K562 (cell line): ENCODE data around the gene ATP6V0E2.

Experiments used
- EP300 ChIP-seq: IDR thresholded peaks from 2 replicates; pipeline ENCODE4 v1.6.1; 2012; ENCODE audit warnings: low read length, improper control_type of control experiment
- NELFE ChIP-seq: IDR thresholded peaks from 2 replicates; pipeline ENCODE4 v1.6.1; 2011; ENCODE audit warnings: mild to moderate bottlenecking; ENCODE audit not compliant: insufficient read depth, insufficient read length
- POLR2AphosphoS5 ChIP-seq: IDR thresholded peaks from 2 replicates; pipeline ENCODE4 v1.6.1; 2011; ENCODE audit warnings: mild to moderate bottlenecking, low read depth, low read length, moderate library complexity; ENCODE audit not compliant: control insufficient read depth, insufficient read depth
- POU5F1 ChIP-seq: fragments of 150-350 bp; IDR thresholded peaks from 2 replicates; pipeline ENCODE4 v1.6.1; 2014; ENCODE audit warnings: borderline replicate concordance, low read length, low read depth, mild to moderate bottlenecking; ENCODE audit not compliant: partially characterized antibody
- SMAD2 ChIP-seq: fragments of 150-350 bp; IDR thresholded peaks from 2 replicates; pipeline ENCODE4 v1.6.1; 2014; ENCODE audit warnings: low read depth, mild to moderate bottlenecking, low read length
- ZNF707 ChIP-seq: fragments of 250-450 bp; sonication (Bioruptor Pico); conservative IDR thresholded peaks from 2 replicates; pipeline ENCODE4 v1.8.0; 2022; ENCODE audit warnings: inconsistent platforms, mild to moderate bottlenecking, moderate library complexity
- TF ChIP-seq, protein P1 (sequence below), 3 experiments: IDR thresholded peaks in 2 of 3; conservative IDR thresholded peaks in 1 of 3; 2 replicates each; pipeline ENCODE4 v1.5.1; 2011 to 2012; ENCODE audit warnings: low read length in 3 of 3, mild to moderate bottlenecking in 3 of 3, control low read depth in 2 of 3, improper control_type of control experiment in 1 of 3, inconsistent platforms in 1 of 3, low read depth in 1 of 3, mixed read lengths in 1 of 3, moderate library complexity in 1 of 3; ENCODE audit not compliant: insufficient read depth in 2 of 3
- TF ChIP-seq, protein P2 (sequence below): sonication (generic); formaldehyde crosslinking; IDR thresholded peaks from 2 replicates; pipeline ENCODE4 v1.8.0; 2023; ENCODE audit warnings: mild to moderate bottlenecking, missing genetic modification reagents
- TF ChIP-seq, protein P3 (sequence below): sonication (generic); formaldehyde crosslinking; IDR thresholded peaks from 2 replicates; pipeline ENCODE4 v1.9.0; 2022; ENCODE audit warnings: mild to moderate bottlenecking, missing genetic modification reagents
- TF ChIP-seq, protein P4 (sequence below): IDR thresholded peaks from 2 replicates; pipeline ENCODE4 v1.6.1; 2014; ENCODE audit warnings: antibody characterized with exemption

DNA sequence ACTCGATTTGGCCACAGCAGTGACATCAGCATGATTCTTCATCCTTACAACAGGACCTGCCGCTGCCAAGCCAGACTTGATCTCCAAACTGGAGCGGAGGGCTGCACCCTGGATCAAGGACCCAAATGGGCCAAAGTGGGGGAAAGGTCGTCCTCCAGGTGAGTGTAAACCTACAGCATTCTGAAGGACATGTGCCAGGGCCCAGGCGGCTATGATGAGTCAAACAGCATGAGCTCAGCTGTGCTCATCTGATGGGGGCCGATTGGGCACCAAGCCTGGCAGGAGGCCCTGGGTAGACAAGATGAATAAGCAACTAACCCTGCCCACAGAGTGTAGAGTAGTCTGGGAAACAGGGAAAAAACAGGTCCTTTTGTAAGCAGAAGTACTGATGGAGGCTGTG, 14.4 kb upstream of the ATP6V0E2 start:
- TF ChIP-seq NELFE = no peak
- TF ChIP-seq, protein P1, sequence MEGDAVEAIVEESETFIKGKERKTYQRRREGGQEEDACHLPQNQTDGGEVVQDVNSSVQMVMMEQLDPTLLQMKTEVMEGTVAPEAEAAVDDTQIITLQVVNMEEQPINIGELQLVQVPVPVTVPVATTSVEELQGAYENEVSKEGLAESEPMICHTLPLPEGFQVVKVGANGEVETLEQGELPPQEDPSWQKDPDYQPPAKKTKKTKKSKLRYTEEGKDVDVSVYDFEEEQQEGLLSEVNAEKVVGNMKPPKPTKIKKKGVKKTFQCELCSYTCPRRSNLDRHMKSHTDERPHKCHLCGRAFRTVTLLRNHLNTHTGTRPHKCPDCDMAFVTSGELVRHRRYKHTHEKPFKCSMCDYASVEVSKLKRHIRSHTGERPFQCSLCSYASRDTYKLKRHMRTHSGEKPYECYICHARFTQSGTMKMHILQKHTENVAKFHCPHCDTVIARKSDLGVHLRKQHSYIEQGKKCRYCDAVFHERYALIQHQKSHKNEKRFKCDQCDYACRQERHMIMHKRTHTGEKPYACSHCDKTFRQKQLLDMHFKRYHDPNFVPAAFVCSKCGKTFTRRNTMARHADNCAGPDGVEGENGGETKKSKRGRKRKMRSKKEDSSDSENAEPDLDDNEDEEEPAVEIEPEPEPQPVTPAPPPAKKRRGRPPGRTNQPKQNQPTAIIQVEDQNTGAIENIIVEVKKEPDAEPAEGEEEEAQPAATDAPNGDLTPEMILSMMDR (IDR thresholded peaks at IDR 0.05 in 2 of 3, conservative IDR thresholded peaks at IDR 0.05 in 1 of 3; ENCODE audit: insufficient read depth in 2 of 3, low read depth in 1 of 3, low read length in 3 of 3) = no peak
- no peak for TF ChIP-seq EP300
- TF ChIP-seq ZNF707 (CRISPR knock-in tag) = no peak
- TF ChIP-seq POU5F1 = no peak
- TF ChIP-seq, protein P2, sequence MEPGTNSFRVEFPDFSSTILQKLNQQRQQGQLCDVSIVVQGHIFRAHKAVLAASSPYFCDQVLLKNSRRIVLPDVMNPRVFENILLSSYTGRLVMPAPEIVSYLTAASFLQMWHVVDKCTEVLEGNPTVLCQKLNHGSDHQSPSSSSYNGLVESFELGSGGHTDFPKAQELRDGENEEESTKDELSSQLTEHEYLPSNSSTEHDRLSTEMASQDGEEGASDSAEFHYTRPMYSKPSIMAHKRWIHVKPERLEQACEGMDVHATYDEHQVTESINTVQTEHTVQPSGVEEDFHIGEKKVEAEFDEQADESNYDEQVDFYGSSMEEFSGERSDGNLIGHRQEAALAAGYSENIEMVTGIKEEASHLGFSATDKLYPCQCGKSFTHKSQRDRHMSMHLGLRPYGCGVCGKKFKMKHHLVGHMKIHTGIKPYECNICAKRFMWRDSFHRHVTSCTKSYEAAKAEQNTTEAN = no peak
- no peak for TF ChIP-seq POLR2AphosphoS5
- TF ChIP-seq, protein P3, sequence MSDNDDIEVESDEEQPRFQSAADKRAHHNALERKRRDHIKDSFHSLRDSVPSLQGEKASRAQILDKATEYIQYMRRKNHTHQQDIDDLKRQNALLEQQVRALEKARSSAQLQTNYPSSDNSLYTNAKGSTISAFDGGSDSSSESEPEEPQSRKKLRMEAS (CRISPR knock-in tag) = no peak
- TF ChIP-seq, protein P4, sequence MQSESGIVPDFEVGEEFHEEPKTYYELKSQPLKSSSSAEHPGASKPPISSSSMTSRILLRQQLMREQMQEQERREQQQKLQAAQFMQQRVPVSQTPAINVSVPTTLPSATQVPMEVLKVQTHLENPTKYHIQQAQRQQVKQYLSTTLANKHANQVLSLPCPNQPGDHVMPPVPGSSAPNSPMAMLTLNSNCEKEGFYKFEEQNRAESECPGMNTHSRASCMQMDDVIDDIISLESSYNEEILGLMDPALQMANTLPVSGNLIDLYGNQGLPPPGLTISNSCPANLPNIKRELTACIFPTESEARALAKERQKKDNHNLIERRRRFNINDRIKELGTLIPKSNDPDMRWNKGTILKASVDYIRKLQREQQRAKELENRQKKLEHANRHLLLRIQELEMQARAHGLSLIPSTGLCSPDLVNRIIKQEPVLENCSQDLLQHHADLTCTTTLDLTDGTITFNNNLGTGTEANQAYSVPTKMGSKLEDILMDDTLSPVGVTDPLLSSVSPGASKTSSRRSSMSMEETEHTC = no peak
- no peak for TF ChIP-seq SMAD2
